ENCODE measurements around the gene TRERF1. TPM values are rescaled to one million over a fixed set of nuclear protein-coding genes. Genes with fewer than 3 reads are reported as not detected.
"Not testable (repeated sequence)": the region's sequence is repeated elsewhere in the genome, so short reads cannot be mapped to it uniquely, and the experiment has no call there.

The TRERF1 gene
- total RNA-seq, 1 donor from 2014 or later, result 12.4 TPM

DNA sequence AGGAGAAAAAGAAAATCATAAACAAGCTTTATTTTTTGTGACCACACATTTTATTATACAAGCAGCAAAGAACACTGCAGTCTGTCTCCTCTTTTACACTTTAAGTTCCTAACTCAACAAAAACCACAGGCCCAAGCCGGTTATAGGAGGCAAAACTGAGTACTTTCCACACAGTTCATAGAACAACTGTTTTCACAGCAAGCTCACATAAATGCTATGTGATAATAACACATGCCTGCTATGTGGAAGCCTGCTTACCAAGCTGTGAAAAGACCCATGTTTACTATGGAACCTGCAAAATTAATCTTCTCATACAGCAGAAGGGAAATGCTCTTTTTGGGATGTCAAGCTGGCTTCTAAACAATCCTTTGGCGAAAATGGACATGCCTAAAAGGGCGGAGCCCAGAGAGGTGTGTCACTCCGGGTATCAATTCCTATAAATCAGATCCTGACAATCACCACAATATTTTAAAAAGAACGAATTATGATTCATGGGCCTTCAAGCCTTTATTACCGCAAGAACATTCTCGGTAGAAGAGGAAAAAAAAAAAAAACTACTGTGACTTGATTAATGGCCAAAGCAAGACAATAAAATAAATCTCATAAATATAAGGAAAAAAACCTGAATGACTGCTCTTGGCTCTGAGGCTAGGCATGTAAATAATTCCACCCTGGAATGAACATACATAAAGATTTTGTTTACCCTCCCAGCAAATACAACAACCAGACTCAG is 2.6 kb downstream of the TRERF1 start:
- H3K4me3 Mint-ChIP-seq, result peak overlapping the region; percentile 100
- peaks cover 8% of the 10 kb centered on the region for H3K36me3 Mint-ChIP-seq (ENCODE audit: low read depth)
- TF ChIP-seq, protein P1, sequence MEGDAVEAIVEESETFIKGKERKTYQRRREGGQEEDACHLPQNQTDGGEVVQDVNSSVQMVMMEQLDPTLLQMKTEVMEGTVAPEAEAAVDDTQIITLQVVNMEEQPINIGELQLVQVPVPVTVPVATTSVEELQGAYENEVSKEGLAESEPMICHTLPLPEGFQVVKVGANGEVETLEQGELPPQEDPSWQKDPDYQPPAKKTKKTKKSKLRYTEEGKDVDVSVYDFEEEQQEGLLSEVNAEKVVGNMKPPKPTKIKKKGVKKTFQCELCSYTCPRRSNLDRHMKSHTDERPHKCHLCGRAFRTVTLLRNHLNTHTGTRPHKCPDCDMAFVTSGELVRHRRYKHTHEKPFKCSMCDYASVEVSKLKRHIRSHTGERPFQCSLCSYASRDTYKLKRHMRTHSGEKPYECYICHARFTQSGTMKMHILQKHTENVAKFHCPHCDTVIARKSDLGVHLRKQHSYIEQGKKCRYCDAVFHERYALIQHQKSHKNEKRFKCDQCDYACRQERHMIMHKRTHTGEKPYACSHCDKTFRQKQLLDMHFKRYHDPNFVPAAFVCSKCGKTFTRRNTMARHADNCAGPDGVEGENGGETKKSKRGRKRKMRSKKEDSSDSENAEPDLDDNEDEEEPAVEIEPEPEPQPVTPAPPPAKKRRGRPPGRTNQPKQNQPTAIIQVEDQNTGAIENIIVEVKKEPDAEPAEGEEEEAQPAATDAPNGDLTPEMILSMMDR (conservative IDR thresholded peaks at IDR 0.05), result no peak
- peaks cover 2% of the 10 kb centered on the region for H3K27me3 Mint-ChIP-seq (ENCODE audit: low read depth)
- no peaks in the 10 kb centered on the region for H3K9me3 Mint-ChIP-seq
- H3K4me1 Mint-ChIP-seq, result peaks cover 64% of the 10 kb centered on the region
- DNase-seq (ENCODE audit: low read depth, low spot score), result no peak
- H3K27ac Mint-ChIP-seq (ENCODE audit: unreplicated experiment), result no peak overlapping the region

DNA sequence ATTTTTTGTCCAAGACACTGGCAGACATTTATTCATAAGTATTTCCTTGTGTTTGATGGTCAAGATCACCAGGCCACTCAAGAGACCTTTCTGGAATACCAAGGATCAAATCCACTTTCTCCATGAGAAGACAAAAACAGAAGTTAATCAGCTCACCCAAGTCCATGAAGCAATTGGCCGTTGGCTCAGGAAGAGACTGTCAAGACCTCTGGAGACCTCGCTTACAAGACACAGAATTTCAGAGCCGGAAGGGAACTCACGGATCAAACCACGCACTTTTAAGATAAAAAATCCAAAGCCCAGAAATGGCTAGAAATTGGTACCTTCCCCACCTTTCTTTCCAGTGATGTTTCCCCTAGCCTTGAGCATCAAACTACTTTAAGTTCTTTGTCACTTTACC is 3.3 kb downstream of the TRERF1 start:
- Mint-ChIP-seq H3K27ac (ENCODE audit: unreplicated experiment) (no peak overlapping the region), H3K9me3 (no peaks in the 10 kb centered on the region), H3K27me3 (ENCODE audit: low read depth) (peaks cover 2% of the 10 kb centered on the region), H3K4me3 (peak overlapping the region; percentile 100), H3K36me3 (ENCODE audit: low read depth) (peaks cover 8% of the 10 kb centered on the region), H3K4me1 (peaks cover 67% of the 10 kb centered on the region)
- TF ChIP-seq, protein P1 (conservative IDR thresholded peaks at IDR 0.05), result no peak
- no peak for DNase-seq (ENCODE audit: low read depth, low spot score)

DNA sequence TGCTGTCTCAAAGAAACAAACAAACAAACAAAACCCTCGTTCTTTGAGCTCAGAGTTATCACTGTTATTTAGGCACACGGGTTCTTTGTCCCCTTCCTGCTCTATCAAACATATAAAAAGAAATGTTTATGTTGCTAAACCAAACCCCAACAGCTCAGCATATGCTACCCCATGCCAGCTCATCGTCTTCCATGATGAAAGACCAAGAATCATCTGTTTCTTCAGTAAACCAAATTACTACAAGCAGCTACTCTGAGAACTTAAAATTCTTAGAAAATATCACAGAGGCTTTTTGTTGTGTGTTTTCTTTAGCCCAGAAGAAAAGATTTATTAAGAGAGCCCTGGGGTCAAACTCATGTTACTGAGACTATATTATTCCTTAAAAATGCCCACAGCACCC is 4.7 kb downstream of the TRERF1 start:
- H3K27me3 Mint-ChIP-seq (ENCODE audit: low read depth), result peaks cover 2% of the 10 kb centered on the region
- peak overlapping the region; percentile 23 for H3K4me3 Mint-ChIP-seq
- H3K36me3 Mint-ChIP-seq (ENCODE audit: low read depth), result peaks cover 8% of the 10 kb centered on the region

DNA sequence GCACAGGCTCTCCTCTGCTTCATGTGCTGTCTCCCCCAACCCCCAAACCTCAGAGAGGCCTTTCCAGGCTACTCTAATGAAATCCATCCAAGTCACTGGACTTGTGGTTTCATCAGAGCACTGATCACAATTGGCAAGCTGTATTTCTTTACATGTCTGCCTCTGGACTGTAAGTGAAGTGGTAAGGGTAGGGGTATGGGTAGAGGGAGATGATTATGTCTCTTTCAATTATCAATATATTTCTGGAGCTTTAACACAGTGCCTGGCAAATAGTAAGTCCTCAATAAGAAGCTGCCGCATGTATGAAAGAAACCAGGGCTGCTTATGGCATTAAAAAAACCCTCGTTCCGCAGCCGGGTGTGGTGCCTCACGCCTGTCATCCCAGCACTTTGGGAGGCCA is 5.4 kb downstream of the TRERF1 start:
- Mint-ChIP-seq H3K4me3 (no peak overlapping the region), H3K9me3 (no peaks in the 10 kb centered on the region), H3K27ac (ENCODE audit: unreplicated experiment) (no peak overlapping the region), H3K27me3 (ENCODE audit: low read depth) (no peaks in the 10 kb centered on the region), H3K4me1 (peaks cover 77% of the 10 kb centered on the region), H3K36me3 (ENCODE audit: low read depth) (peaks cover 8% of the 10 kb centered on the region)
- TF ChIP-seq, protein P1 (conservative IDR thresholded peaks at IDR 0.05), result no peak
- no peak for DNase-seq (ENCODE audit: low read depth, low spot score)

More for the DNA sequence above, 4.7 kb downstream of the TRERF1 start:
- H3K4me1 Mint-ChIP-seq, result peaks cover 77% of the 10 kb centered on the region
- DNase-seq (ENCODE audit: low read depth, low spot score), result no peak
- no peaks in the 10 kb centered on the region for H3K9me3 Mint-ChIP-seq
- TF ChIP-seq, protein P1 (conservative IDR thresholded peaks at IDR 0.05), result no peak
- no peak overlapping the region for H3K27ac Mint-ChIP-seq (ENCODE audit: unreplicated experiment)

DNA sequence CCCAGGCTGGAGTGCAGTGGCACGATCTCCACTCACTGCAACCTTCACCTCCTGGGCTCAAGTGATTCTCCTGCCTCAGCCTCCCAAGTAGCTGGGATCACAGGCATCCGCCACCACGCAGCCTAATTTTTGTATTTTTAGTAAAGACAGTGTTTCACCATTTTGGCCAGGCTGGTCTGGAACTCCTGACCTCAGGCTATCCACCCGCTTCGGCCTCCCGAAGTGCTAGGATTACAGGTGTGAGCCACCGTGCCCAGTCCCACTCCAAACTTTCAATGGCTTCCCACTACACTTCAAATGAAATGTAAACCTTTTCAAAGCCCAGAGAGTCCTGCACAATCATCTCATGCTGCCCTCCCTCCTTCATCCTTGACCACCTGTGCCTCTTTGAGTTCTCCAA is 5.8 kb downstream of the TRERF1 start:
- not testable (repeated sequence) for H3K36me3 Mint-ChIP-seq (ENCODE audit: low read depth); H3K4me3 Mint-ChIP-seq; H3K27ac Mint-ChIP-seq (ENCODE audit: unreplicated experiment)

DNA sequence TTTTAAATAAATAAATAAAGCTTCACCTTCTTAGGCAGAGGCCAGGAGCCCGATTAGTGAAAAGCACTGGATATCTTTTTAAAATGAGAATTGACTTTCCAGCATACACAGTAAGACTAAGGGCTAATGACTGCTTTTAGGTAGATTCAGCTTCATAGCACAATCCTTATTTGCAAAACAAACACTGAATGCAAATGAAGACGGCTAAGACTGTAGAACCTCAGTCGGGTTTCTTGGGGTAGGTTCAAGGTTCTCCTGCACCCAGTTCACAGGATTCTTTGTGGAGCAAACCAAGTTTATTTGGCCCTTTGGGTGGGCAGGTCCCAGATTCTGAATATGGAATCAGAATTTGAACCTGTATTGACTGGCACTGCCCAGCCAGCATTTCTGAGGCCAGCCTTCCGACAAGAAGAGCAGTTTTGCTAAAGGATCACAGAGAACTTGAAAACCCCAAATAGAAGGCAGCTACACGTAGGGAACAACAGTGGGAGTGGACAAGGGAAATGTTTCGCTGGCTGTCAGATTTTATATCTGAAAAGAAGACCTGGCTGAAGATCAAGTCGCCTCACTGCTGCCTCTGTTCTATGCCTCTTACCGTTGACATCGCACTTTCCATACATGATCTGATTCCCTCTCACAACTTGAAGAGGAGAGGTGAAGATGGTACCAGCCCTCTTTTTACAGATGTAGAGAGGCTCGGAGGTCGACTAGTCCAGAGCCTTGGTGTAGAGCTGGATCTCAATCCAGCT is 8.2 kb downstream of the TRERF1 start:
- H3K9me3 Mint-ChIP-seq, result no peaks in the 10 kb centered on the region
- H3K36me3 Mint-ChIP-seq (ENCODE audit: low read depth), result peaks cover 8% of the 10 kb centered on the region
- H3K4me3 Mint-ChIP-seq, result no peak overlapping the region
- no peaks in the 10 kb centered on the region for H3K27me3 Mint-ChIP-seq (ENCODE audit: low read depth)
- H3K27ac Mint-ChIP-seq (ENCODE audit: unreplicated experiment), result no peak overlapping the region
- no peak for DNase-seq (ENCODE audit: low read depth, low spot score)
- TF ChIP-seq, protein P1 (conservative IDR thresholded peaks at IDR 0.05), result no peak
- H3K4me1 Mint-ChIP-seq, result peaks cover 73% of the 10 kb centered on the region

More for the DNA sequence above, 5.8 kb downstream of the TRERF1 start:
- H3K4me1 Mint-ChIP-seq, result peaks cover 78% of the 10 kb centered on the region
- not testable (repeated sequence) for DNase-seq (ENCODE audit: low read depth, low spot score); H3K27me3 Mint-ChIP-seq (ENCODE audit: low read depth); H3K9me3 Mint-ChIP-seq
